ENCODE data around the gene NUDT9.
"Not testable (repeated sequence)": the region's sequence is repeated elsewhere in the genome, so short reads cannot be mapped to it uniquely, and the experiment has no call there.

Gene NUDT9

GRCh38 chr4:87465739-87466366 is 43.5 kb downstream of the NUDT9 start:
- no peak for DNase-seq

GRCh38 chr4:87469390-87469789 is 47.0 kb downstream of the NUDT9 start:
- no peak for DNase-seq

GRCh38 chr4:87476934-87477333 is 54.6 kb downstream of the NUDT9 start:
- DNase-seq: no peak

GRCh38 chr4:87478732-87479250 is 56.4 kb downstream of the NUDT9 start:
- DNase-seq: no peak

- no peak for DNase-seq
Measured at GRCh38 chr4:87481377-87481776, 59.0 kb downstream of the NUDT9 start.

GRCh38 chr4:87483247-87483646 is 60.9 kb downstream of the NUDT9 start:
- not testable (repeated sequence) for DNase-seq

- DNase-seq: not testable (repeated sequence)
Measured at GRCh38 chr4:87488666-87489065, 66.3 kb downstream of the NUDT9 start.

- no peak for DNase-seq
Measured at GRCh38 chr4:87489678-87490077, 67.3 kb downstream of the NUDT9 start.

- no peak for DNase-seq
Measured at GRCh38 chr4:87490664-87491369, 68.4 kb downstream of the NUDT9 start.

- DNase-seq: no peak
Measured at GRCh38 chr4:87491436-87491835, 69.1 kb downstream of the NUDT9 start.

GRCh38 chr4:87491851-87492250 is 69.5 kb downstream of the NUDT9 start:
- DNase-seq: not testable (repeated sequence)

GRCh38 chr4:87493115-87493514 is 70.7 kb downstream of the NUDT9 start:
- DNase-seq: no peak

- DNase-seq: no peak
Measured at GRCh38 chr4:87497159-87497558, 74.8 kb downstream of the NUDT9 start.

GRCh38 chr4:87497578-87497977 is 75.2 kb downstream of the NUDT9 start:
- DNase-seq: no peak

- DNase-seq: no peak
Measured at GRCh38 chr4:87498446-87498900, 76.1 kb downstream of the NUDT9 start.

- DNase-seq: no peak
Measured at GRCh38 chr4:87499403-87500091, 77.2 kb downstream of the NUDT9 start.

- no peak for DNase-seq
Measured at GRCh38 chr4:87500092-87500462, 77.7 kb downstream of the NUDT9 start.

GRCh38 chr4:87502580-87503238 is 80.3 kb downstream of the NUDT9 start:
- DNase-seq: no peak

GRCh38 chr4:87505862-87506261 is 83.5 kb downstream of the NUDT9 start:
- DNase-seq: no peak

- no peak for DNase-seq
Measured at GRCh38 chr4:87506974-87507701, 84.8 kb downstream of the NUDT9 start.
